DOHH2 (cell line): ENCODE results near the gene BICDL1.

Experiments
- CTCF ChIP-seq: fragments of 200-600 bp; sonication (generic); IDR thresholded peaks from one replicate; pipeline ENCODE4 v1.5.1; 2014; ENCODE audit warnings: antibody characterized with exemption, mild to moderate bottlenecking, low read depth, low read length; ENCODE audit not compliant: poor library complexity, severe bottlenecking
- EZH2phosphoT487 ChIP-seq: fragments of 200-600 bp; sonication (generic); IDR thresholded peaks from 2 replicates; pipeline ENCODE4 v1.6.1; 2017; ENCODE audit warnings: borderline replicate concordance, mild to moderate bottlenecking, antibody characterized with exemption, low read length, moderate library complexity, mixed read lengths

GRCh38 chr12:120091371-120092090, 102.5 kb downstream of the BICDL1 start:
- no peak for TF ChIP-seq CTCF
- TF ChIP-seq EZH2phosphoT487, result no peak
